Activated gamma-delta T cell (primary cell): ENCODE data around the gene RYR2.
"Not testable (repeated sequence)": the region's sequence is repeated elsewhere in the genome, so short reads cannot be mapped to it uniquely, and the experiment has no call there.

Experiments
- DNase-seq: peaks from one replicate; lab custom pipeline; 2025; lab: John Stamatoyannopoulos, UW

Gene RYR2

GRCh38 chr1:237250055-237250454 lies 208.1 kb downstream of the RYR2 start:
- no peak for DNase-seq

- no peak for DNase-seq
Measured at GRCh38 chr1:237255071-237255470, 213.1 kb downstream of the RYR2 start.

DNA sequence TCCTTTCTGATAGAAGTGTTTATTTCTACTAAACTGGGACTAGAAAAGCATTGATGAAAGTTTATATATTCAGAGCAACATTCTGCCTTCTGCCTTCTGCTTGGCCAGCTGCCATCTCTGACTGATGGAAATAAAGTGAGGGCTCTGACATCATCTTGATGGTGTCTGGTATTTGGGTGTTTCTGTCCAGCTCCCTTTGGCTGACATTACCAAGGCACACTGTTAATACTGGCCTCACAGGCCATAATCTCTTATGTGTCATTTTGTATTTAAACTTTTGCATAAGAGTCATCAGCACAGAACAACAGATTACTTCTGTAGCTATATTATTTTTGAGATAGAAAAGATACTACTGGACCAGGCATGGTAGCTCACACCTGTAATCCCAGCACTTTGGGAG lies 216.9 kb downstream of the RYR2 start:
- no peak for DNase-seq

DNA sequence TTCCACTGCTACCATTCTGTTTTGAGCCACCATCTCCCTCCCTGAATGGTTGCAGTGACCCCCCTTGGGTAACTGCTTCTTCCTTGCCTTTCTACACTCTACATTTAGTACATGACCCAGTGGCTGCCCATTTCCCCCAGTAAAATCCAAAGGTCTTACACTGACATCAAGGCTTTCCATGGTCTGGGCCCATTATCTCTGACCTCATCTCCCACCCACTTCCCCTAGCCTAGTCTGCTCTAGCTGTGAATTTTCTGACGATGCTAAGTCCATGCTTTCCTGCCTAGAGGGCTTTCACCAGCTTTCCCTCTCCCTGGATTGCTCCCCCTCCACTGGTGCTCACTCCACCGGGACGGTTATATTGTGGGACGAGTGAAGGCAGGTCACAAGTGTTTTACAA lies 219.2 kb downstream of the RYR2 start:
- no peak for DNase-seq

DNA sequence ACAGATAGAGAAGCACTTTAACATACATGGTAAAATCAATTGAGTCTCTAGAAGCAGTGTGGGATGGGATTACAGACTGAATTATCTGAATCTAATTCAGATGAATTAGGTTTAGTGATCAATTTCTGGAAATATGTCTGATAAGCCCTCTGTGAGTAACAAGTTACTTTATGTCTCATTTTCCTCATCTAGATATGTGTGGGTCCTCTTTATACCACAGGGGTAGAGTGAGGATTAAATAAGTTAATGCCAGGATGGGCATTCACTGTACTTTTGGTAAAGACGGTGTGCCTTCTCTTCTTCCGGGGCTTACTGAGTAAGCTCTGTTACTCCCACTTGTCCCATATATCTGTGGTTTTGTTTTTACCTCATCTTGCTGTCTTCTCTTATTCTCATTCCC lies 225.8 kb downstream of the RYR2 start:
- no peak for DNase-seq

GRCh38 chr1:237269938-237270337 lies 228.0 kb downstream of the RYR2 start:
- DNase-seq, result no peak

GRCh38 chr1:237270353-237270752 lies 228.4 kb downstream of the RYR2 start:
- no peak for DNase-seq

DNA sequence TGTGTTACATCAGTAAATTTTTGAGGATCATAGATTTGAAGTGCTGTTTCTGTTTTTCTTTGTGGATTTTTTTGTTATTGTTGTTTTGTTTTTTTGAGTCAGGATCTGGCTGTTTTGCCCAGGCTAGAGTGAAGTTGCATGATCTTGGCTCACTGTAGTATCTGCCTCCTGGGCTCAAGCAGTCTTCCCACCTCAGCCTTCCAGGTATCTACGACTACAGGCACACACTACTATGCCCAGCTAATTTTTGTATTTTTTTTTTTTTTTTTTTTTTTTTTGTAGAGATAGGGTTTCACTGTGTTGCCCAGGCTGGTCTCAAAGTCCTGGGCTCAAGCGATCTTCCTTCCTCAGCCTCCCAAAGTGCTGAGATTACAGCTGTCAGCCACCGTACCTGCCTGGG lies 236.0 kb downstream of the RYR2 start:
- DNase-seq, result not testable (repeated sequence)

- no peak for DNase-seq
Measured at GRCh38 chr1:237279629-237280028, 237.6 kb downstream of the RYR2 start.

DNA sequence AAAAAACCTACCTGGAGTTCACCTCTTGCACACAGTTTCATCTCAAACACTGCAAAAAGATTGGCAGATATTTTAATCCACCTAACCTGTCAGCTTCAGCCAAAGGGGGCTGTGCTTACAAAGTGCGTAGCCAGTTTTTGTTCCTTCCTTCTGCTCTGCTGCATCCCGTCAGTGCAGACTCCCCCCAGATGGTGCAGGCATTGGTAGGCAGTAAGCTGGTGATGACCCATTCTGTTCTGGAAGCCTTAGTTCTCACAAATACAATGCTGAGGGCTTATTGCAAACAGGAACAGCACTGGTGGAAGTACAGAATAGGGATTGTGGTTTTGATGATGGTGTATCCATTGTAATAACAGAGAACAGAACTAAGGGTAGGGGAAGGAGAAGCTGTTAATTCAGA lies 239.5 kb downstream of the RYR2 start:
- DNase-seq, result no peak

GRCh38 chr1:237282208-237282783 lies 240.3 kb downstream of the RYR2 start:
- no peak for DNase-seq

DNA sequence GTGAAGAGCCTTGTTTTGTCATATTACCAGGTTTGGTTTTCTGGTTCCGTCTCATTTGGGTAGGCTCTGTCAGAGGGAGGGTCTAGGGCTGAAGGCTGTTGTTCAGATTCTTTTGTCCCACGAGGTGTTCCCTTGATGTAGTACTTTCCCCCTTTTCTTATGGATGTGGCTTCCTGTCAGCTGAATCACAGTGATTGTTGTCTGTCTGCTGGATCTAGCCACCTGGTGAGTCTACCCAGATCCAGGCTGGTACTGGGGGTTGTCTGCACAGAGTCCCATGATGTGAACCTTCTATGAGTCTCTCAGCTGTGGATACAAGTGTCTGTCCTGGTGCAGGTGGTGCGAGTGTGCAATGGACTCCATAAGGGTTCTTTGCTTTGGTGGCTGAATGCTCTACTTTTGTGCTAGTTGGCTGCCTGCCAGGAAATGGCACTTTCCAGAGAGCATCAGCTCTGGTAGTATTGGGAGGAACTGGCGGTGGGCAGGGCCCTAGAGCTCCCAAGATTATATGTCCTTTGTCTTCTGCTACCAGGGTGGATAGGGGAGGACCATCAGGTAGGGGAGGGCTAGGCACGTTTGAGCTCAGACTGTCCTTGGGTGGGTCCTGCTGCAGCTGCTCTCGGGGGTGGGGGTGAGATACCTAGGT lies 246.0 kb downstream of the RYR2 start:
- no peak for DNase-seq

- no peak for DNase-seq
Measured at GRCh38 chr1:237293804-237294203, 251.8 kb downstream of the RYR2 start.

GRCh38 chr1:237296861-237297260 lies 254.9 kb downstream of the RYR2 start:
- DNase-seq, result no peak

GRCh38 chr1:237300642-237301041 lies 258.7 kb downstream of the RYR2 start:
- no peak for DNase-seq

- no peak for DNase-seq
Measured at GRCh38 chr1:237303929-237304328, 261.9 kb downstream of the RYR2 start.

DNA sequence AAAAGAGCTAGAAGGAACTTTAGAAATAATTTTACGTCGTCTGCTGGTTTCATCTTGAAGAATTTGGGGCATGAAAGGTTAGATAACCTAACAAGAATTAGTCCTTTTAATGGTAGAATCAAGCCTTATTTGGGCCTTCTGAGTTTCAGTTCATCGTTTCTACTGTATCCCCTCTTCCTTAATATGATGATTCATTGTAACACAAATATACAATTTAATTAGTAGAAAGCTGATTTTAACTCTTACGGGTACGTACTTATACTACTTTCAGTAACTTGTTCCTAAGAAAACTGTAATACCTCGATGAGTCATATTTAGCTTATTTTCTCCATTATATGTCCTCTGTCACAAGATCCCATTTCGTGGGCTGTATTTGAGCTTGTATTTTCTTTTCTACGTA lies 264.7 kb downstream of the RYR2 start:
- DNase-seq, result no peak

DNA sequence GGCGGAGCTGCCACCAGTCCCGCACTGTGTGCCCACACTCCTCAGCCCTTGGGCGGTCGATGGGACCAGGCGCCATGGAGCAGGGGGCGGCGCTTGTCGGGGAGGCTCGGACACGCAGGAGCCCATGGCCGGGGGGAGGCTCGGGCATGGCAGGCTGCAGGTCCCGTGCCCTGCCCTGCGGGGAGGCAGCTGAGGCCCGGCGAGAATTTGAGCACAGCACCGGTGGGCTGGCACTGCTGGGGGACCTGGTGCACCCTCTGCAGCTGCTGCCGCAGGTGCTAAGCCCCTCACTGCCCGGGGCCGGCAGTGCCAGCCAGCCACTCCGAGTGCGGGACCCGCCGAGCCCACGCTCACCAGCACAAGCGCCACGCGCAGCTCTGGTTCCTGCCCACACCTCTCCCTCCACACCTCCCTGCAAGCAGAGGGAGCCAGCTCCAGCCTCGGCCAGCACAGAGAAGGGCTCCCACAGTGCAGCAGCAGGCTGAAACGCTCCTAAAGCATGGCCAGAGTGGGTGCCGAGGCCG lies 267.7 kb downstream of the RYR2 start:
- peak; percentile 17 for DNase-seq

DNA sequence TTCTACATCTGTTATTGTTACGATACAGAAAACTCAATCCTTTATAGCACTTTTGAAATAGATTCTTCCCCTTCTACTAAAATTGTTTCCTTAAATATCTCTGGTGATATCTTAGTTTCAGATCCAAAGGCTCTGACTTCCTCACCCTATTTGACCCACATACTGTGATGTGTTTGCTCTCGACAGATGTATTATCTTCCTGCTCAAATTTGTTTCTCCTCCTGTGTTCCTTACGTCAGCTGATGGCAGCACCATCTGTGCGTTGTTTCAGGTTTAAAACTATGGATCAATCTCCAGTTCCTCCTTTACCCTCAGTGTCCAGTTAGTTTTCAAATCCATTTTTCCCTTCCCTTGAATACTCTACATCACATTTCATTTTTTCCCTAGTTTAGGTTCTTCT lies 274.4 kb downstream of the RYR2 start:
- no peak for DNase-seq

DNA sequence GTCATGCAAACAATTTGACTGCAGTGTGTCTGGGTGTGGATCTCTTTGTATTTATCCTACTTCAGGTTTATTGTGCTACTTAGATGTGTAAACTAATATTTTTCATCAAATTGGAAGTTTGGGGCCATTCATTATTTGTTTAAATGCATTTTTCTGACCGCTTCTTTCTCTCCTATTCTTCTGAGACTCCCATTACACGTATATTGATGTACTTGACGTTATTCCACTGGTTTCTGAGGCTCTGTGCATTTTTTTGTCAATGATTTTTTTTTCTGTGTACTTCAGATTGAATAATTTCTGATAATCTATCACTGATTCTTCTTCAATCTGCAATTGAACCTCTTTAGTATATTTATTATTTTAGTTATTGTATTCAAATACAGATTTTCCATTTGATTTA lies 276.8 kb downstream of the RYR2 start:
- no peak for DNase-seq

DNA sequence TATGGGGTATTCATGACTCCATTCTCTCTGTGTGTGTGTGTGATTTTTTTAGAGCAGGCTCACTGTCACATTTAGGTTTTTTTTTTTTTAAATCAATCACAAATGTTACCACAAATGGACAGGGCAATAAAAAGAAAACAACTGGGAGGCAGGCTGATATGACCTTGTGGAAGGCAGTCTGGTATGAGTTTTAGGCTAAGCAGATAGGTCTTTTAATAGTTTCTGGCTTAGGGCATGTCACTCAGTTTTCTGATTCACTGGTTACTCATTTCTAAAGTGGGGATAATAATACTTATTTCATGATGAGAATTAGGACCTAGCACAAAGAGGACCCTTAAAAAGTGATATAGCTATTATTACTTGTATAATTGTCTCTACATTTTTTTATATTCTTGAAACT lies 278.9 kb downstream of the RYR2 start:
- DNase-seq, result no peak

DNA sequence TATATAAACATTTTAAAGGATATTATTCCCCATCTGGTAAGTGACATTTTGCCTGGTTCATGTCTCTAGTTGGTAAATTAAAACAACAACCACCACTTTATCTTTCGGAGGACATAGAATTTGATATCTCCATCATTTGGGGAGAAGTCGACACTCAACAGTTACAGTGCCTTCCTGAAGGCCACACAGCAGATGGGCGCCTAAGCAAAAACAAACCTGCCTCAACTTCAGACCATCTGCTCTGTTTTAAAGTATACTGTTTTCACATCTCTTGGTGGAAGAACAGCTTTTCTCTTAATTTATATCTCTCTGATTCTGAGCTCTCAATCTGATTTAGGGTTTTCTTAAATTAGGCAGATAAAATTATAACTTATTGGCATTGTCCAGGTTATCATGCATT lies 282.2 kb downstream of the RYR2 start:
- DNase-seq, result no peak

DNA sequence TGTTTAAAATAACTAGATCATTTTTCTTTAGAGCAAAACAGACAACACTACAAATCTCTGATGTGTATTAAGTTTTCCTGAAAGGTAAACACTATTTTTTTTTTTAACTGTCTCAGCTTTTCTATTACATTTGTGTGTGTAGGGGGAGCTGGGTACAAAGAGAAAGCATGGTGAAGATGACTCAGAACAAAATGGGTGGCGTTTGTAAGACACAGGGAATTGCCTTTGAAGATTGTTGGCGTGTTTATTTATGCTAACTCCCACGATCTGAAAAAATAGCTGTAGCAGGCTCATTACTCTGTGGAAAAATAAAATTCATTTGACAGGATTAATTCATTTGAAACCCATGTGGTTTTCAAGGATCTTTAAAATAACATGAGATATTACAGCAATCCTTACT lies 285.1 kb downstream of the RYR2 start:
- DNase-seq, result no peak

DNA sequence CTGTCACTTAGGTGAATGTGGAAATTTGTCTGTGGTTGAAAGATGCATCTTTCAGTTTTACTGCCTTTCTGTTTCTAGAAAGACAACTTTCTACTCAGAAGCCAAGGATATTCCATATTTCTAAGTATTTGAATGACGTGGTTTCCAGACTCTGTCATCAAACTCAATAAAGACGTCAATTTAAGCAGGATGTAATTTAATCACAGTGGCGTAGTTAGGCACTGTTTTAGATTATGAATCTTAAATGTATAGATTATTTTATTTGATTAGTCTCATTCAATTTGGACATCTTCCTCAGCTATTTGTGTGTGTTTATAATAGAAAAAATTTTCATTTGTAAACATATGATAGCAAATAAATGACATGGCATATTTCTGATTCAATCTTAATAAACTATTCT lies 298.9 kb downstream of the RYR2 start:
- DNase-seq, result no peak
